GM12801 (cell line): Measurements from ENCODE around the gene ADRM1.

Source experiments
- CTCF ChIP-seq: IDR thresholded peaks from one replicate; pipeline ENCODE4 v1.5.1; 2011; ENCODE audit warnings: control low read depth; ENCODE audit not compliant: insufficient read length; ENCODE audit errors: extremely low read depth

ADRM1 gene

GRCh38 chr20:62336329-62336728 is 33.5 kb downstream of the ADRM1 start:
- TF ChIP-seq CTCF = no peak

GRCh38 chr20:62336775-62337557 is 34.2 kb downstream of the ADRM1 start:
- no peak for TF ChIP-seq CTCF

- no peak for TF ChIP-seq CTCF
Measured at GRCh38 chr20:62337558-62338293, 34.9 kb downstream of the ADRM1 start.

- TF ChIP-seq CTCF = no peak
Measured at GRCh38 chr20:62338294-62338620, 35.5 kb downstream of the ADRM1 start.

GRCh38 chr20:62339647-62340062 is 36.9 kb downstream of the ADRM1 start:
- no peak for TF ChIP-seq CTCF

- no peak for TF ChIP-seq CTCF
Measured at GRCh38 chr20:62342910-62343309, 40.1 kb downstream of the ADRM1 start.

- no peak for TF ChIP-seq CTCF
Measured at GRCh38 chr20:62344092-62344491, 41.3 kb downstream of the ADRM1 start.
